ENCODE measurements around the gene TRPM3. TPM values are rescaled to one million over a fixed set of nuclear protein-coding genes. Genes with fewer than 3 reads are reported as not detected.
A peak's percentile ranks its signal among the peaks of the same experiment; 100 is the strongest.

Gene TRPM3
- total and polyA plus RNA-seq, 4 donors = 0.07 to 0.89 (median 0.67) TPM

- WGBS = 80% methylated on average over 1 of the region's 1 CpG
- no peak overlapping the region for H3K9ac ChIP-seq (ENCODE audit: low read depth in 1 of 2, low read length in 2 of 2)
- H3K27me3 ChIP-seq (ENCODE audit: control insufficient read depth in 4 of 4, insufficient read depth in 4 of 4, low read length in 3 of 4) = no peaks in the 10 kb centered on the region
- no peak overlapping the region for H3K4me3 ChIP-seq (ENCODE audit: low read depth in 1 of 3, low read length in 3 of 3)
- no peak for DNase-seq (ENCODE audit: low spot score)
- no peaks in the 10 kb centered on the region for H3K4me1 ChIP-seq (ENCODE audit: control insufficient read depth in 4 of 4, insufficient read depth in 4 of 4, low read length in 3 of 4)
- TF ChIP-seq JUND (IDR thresholded peaks at IDR 0.05) (no peak), SP1 (IDR thresholded peaks at IDR 0.05) (no peak)
- no peaks in the 10 kb centered on the region for H3K36me3 ChIP-seq (ENCODE audit: control insufficient read depth in 4 of 4, insufficient read depth in 3 of 4, low read depth in 1 of 4, low read length in 3 of 4)
- H3K27ac ChIP-seq (ENCODE audit: low read depth in 1 of 2, low read length in 2 of 2) = no peak overlapping the region
- H3K9me3 ChIP-seq (ENCODE audit: control insufficient read depth in 4 of 4, low read length in 3 of 4) = no peaks in the 10 kb centered on the region
These were observed 603.4 kb downstream of the TRPM3 start for GRCh38 chr9:70517926-70518610.

DNA sequence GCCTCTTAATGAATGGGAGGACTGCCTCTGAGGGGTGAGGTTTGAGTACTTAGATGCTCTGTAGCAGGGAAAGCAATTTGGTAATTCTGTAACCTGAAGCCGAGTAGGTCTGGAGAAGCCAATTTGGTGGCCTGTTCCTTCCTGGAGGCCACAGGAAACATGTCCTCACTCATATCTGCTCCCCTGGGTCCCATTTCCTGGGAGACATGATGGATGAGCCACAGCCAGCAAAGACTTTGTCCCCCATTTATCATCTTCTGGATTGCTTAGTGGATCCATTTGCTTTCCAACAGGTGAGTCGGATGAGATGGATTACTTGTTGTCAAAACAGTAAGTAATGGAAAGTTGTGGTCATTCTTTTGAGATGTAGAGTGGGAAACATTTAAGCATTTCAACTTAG, 607.1 kb downstream of the TRPM3 start:
- no peak for TF ChIP-seq SP1 (IDR thresholded peaks at IDR 0.05)
- no peak for TF ChIP-seq YY1 (IDR thresholded peaks at IDR 0.05)
- TF ChIP-seq, protein P1, sequence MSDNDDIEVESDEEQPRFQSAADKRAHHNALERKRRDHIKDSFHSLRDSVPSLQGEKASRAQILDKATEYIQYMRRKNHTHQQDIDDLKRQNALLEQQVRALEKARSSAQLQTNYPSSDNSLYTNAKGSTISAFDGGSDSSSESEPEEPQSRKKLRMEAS (IDR thresholded peaks at IDR 0.05) = no peak
- TF ChIP-seq HNF4G (IDR thresholded peaks at IDR 0.05) = no peak
- TF ChIP-seq EGR1 (IDR thresholded peaks at IDR 0.05; ENCODE audit: low read depth in 2 of 2) = no peak
- no peak for TF ChIP-seq RXRA (IDR thresholded peaks at IDR 0.05)
- TF ChIP-seq RAD21 (IDR thresholded peaks at IDR 0.05) = no peak
- Histone ChIP-seq H3K27me3 (ENCODE audit: control insufficient read depth in 4 of 4, insufficient read depth in 4 of 4, low read length in 3 of 4) (no peaks in the 10 kb centered on the region), H3K27ac (ENCODE audit: low read depth in 1 of 2, low read length in 2 of 2) (no peak overlapping the region), H3K4me3 (ENCODE audit: low read depth in 1 of 3, low read length in 3 of 3) (no peak overlapping the region), H3K4me1 (ENCODE audit: control insufficient read depth in 4 of 4, insufficient read depth in 4 of 4, low read length in 3 of 4) (no peaks in the 10 kb centered on the region), H3K9ac (ENCODE audit: low read depth in 1 of 2, low read length in 2 of 2) (no peak overlapping the region), H3K36me3 (ENCODE audit: control insufficient read depth in 4 of 4, insufficient read depth in 3 of 4, low read depth in 1 of 4, low read length in 3 of 4) (no peaks in the 10 kb centered on the region), H3K9me3 (ENCODE audit: control insufficient read depth in 4 of 4, low read length in 3 of 4) (no peaks in the 10 kb centered on the region)
- no peak for DNase-seq (ENCODE audit: low spot score)
- WGBS = 86% methylated on average over 2 of the region's 2 CpGs

GRCh38 chr9:70511858-70512257, 609.6 kb downstream of the TRPM3 start:
- 43% methylated on average over 3 of the region's 3 CpGs for WGBS
- H3K27ac ChIP-seq (ENCODE audit: low read depth in 1 of 2, low read length in 2 of 2) = no peak overlapping the region
- H3K9ac ChIP-seq (ENCODE audit: low read depth in 1 of 2, low read length in 2 of 2) = no peak overlapping the region
- H3K4me3 ChIP-seq (ENCODE audit: low read depth in 1 of 3, low read length in 3 of 3) = no peak overlapping the region
- DNase-seq (ENCODE audit: low spot score) = no peak
- H3K27me3 ChIP-seq (ENCODE audit: control insufficient read depth in 4 of 4, insufficient read depth in 4 of 4, low read length in 3 of 4) = no peaks in the 10 kb centered on the region
- H3K4me1 ChIP-seq (ENCODE audit: control insufficient read depth in 4 of 4, insufficient read depth in 4 of 4, low read length in 3 of 4) = no peaks in the 10 kb centered on the region
- TF ChIP-seq, protein P1 (IDR thresholded peaks at IDR 0.05) = no peak
- TF ChIP-seq HNF4A (conservative IDR thresholded peaks at IDR 0.05) = peak; percentile 40 to 45
- TF ChIP-seq FOXA2 (IDR thresholded peaks at IDR 0.05) = no peak
- TF ChIP-seq RXRA (IDR thresholded peaks at IDR 0.05) = peak; percentile 86 to 92
- TF ChIP-seq HNF4G (IDR thresholded peaks at IDR 0.05) = no peak
- peak in 1 of 2 donors; percentile 37 for TF ChIP-seq RAD21 (IDR thresholded peaks at IDR 0.05)
- no peak for TF ChIP-seq ZBTB33 (IDR thresholded peaks at IDR 0.05)
- H3K36me3 ChIP-seq (ENCODE audit: control insufficient read depth in 4 of 4, insufficient read depth in 3 of 4, low read depth in 1 of 4, low read length in 3 of 4) = no peaks in the 10 kb centered on the region
- no peaks in the 10 kb centered on the region for H3K9me3 ChIP-seq (ENCODE audit: control insufficient read depth in 4 of 4, low read length in 3 of 4)

All from liver (tissue), 9 donors.